ENCODE results near the gene COPG1. TPM values are rescaled to one million over a fixed set of nuclear protein-coding genes. Genes with fewer than 3 reads are reported as not detected.

Gene COPG1
- total RNA-seq, 1 experiment from 2014 or later: 157 TPM

DNA sequence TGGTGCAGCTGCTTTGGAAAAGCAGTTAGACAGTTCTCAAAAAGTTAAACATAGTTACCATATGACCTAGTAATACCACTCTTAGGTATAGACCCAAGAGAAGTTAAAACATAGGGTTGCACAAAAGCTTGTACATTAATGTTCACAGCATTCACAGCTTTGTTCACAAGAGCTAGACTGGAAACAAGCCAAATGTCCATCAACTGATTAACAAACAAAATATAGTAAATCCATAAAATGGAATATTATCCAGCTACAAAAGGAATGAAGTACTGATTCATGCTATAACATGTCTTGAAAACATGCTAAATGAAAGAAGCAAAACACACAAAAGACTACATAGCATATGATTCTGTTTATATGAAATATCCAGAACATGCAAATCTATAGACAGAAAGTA, 2.8 kb upstream of the COPG1 start:
- intact Hi-C loops (cut with micrococcal nuclease; ENCODE audit: unreplicated experiment): loop anchor here (5.0 kb wide), 1 partner anchor 64 kb away; the partner anchor contains the start of gene CNBP
- TF ChIP-seq, protein P1, sequence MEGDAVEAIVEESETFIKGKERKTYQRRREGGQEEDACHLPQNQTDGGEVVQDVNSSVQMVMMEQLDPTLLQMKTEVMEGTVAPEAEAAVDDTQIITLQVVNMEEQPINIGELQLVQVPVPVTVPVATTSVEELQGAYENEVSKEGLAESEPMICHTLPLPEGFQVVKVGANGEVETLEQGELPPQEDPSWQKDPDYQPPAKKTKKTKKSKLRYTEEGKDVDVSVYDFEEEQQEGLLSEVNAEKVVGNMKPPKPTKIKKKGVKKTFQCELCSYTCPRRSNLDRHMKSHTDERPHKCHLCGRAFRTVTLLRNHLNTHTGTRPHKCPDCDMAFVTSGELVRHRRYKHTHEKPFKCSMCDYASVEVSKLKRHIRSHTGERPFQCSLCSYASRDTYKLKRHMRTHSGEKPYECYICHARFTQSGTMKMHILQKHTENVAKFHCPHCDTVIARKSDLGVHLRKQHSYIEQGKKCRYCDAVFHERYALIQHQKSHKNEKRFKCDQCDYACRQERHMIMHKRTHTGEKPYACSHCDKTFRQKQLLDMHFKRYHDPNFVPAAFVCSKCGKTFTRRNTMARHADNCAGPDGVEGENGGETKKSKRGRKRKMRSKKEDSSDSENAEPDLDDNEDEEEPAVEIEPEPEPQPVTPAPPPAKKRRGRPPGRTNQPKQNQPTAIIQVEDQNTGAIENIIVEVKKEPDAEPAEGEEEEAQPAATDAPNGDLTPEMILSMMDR (conservative IDR thresholded peaks at IDR 0.05; ENCODE audit: low read depth, low read length): no peak
- no peak for TF ChIP-seq EZH2 (IDR thresholded peaks at IDR 0.05; ENCODE audit: borderline replicate concordance, low read depth, low read length, poor library complexity, severe bottlenecking)
- H3K36me3 ChIP-seq (ENCODE audit: insufficient read depth, low read length, poor library complexity, severe bottlenecking): no peaks in the 10 kb centered on the region
- CTCF ChIA-PET: interaction anchor here (0.7 to 3.8 kb wide), 3 partner anchors 27 to 276 kb away, joined by 3 to 35 read pairs (median 20); no protein-coding TSS in a partner anchor
- BruUV-seq (replicated peaks): no TSS peak
- no peaks in the 10 kb centered on the region for H3K4me1 ChIP-seq (ENCODE audit: insufficient read depth, low read length, poor library complexity, severe bottlenecking)
- H3K4me3 ChIP-seq (ENCODE audit: low read depth, low read length, poor library complexity, severe bottlenecking): no peak overlapping the region
- H3K27ac ChIP-seq (ENCODE audit: low read depth, low read length, poor library complexity, severe bottlenecking): no peak overlapping the region
- POLR2A ChIA-PET (ENCODE audit: low non-redundant PET): no interaction called here
- no peaks in the 10 kb centered on the region for H3K27me3 ChIP-seq (replicated peaks; ENCODE audit: insufficient read depth, low read depth, low read length, poor library complexity)
- no peak for DNase-seq (ENCODE audit: low spot score)
- no peaks in the 10 kb centered on the region for H3K9me3 ChIP-seq (ENCODE audit: low read depth, low read length, poor library complexity, severe bottlenecking)

DNA sequence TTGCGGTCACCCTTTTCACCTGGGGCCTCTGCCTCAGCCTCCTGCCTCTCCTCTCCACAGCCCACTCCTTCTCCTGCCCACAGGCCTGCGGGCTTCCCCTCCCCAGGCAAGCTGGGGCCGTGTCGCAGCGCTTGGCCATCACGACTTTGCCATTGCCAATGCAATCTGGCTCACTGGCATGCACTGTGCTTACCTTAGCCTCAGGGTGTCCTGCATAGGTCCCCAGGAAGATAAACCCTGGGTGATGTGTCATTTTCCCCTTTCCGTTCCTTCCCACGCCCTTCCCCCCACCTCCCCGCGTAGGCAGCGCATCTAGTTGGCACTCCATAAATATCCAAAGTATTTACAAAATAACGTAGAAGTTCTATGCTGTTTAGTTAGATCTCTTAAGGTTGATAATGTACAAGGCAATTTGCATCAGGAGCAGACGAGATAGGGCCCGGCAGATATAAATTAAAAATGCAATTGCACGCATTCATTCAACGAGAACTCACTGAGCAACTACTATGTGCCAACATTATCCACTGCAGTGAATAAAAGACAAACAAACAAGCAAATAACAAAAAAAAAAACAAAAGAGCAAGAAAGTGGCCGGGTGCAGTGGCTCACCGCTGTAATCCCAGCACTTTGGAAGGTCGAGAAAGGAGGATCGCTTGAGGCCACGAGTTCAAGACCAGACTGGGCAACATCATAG, 973 bp upstream of the COPG1 start:
- ChIA-PET POLR2A (ENCODE audit: low non-redundant PET) (interaction anchor here (0.6 kb wide), 1 partner anchor 69 kb away, joined by 3 read pairs; no protein-coding TSS in a partner anchor), CTCF (interaction anchor here (0.5 to 3.8 kb wide), 2 partner anchors 94 to 278 kb away, joined by 3 to 35 read pairs; no protein-coding TSS in a partner anchor)
- no TSS peak for BruUV-seq (replicated peaks)
- H3K27ac ChIP-seq (ENCODE audit: low read depth, low read length, poor library complexity, severe bottlenecking): peak overlapping the region; percentile 91
- H3K36me3 ChIP-seq (ENCODE audit: insufficient read depth, low read length, poor library complexity, severe bottlenecking): peaks cover 18% of the 10 kb centered on the region
- TF ChIP-seq, protein P1 (conservative IDR thresholded peaks at IDR 0.05; ENCODE audit: low read depth, low read length): no peak
- no peak for TF ChIP-seq EZH2 (IDR thresholded peaks at IDR 0.05; ENCODE audit: borderline replicate concordance, low read depth, low read length, poor library complexity, severe bottlenecking)
- no peak for DNase-seq (ENCODE audit: low spot score)
- no peaks in the 10 kb centered on the region for H3K27me3 ChIP-seq (replicated peaks; ENCODE audit: insufficient read depth, low read depth, low read length, poor library complexity)
- intact Hi-C loops (cut with micrococcal nuclease; ENCODE audit: unreplicated experiment): loop anchor here (5.0 kb wide), 1 partner anchor 66 kb away; the partner anchor contains the start of gene CNBP
- no peaks in the 10 kb centered on the region for H3K4me1 ChIP-seq (ENCODE audit: insufficient read depth, low read length, poor library complexity, severe bottlenecking)
- H3K9me3 ChIP-seq (ENCODE audit: low read depth, low read length, poor library complexity, severe bottlenecking): no peaks in the 10 kb centered on the region
- H3K4me3 ChIP-seq (ENCODE audit: low read depth, low read length, poor library complexity, severe bottlenecking): peak overlapping the region; percentile 93

DNA sequence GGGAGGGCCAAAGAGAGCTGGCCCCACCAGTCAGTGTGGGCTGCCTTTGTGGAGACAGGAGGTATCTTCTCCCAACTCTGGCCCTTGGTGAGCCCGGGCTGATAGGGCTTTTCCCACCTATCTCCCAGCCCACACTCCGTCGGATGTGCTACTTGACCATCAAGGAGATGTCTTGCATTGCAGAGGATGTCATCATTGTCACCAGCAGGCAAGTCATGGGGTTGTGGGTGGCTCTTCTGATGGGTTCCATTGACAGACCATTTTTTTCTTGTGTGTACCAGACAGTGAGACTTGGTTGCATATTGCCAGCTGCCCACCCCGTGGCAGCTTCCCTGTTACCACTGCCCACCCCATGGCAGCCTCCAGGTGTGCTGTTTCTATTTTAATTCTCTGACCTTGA, 3.3 kb downstream of the COPG1 start:
- H3K4me1 ChIP-seq (ENCODE audit: insufficient read depth, low read length, poor library complexity, severe bottlenecking): no peaks in the 10 kb centered on the region
- POLR2A ChIA-PET (ENCODE audit: low non-redundant PET): no interaction called here
- intact Hi-C loops (cut with micrococcal nuclease; ENCODE audit: unreplicated experiment): no loop called here
- no peak overlapping the region for H3K4me3 ChIP-seq (ENCODE audit: low read depth, low read length, poor library complexity, severe bottlenecking)
- no peaks in the 10 kb centered on the region for H3K27me3 ChIP-seq (replicated peaks; ENCODE audit: insufficient read depth, low read depth, low read length, poor library complexity)
- no peak for DNase-seq (ENCODE audit: low spot score)
- TF ChIP-seq EZH2 (IDR thresholded peaks at IDR 0.05; ENCODE audit: borderline replicate concordance, low read depth, low read length, poor library complexity, severe bottlenecking): no peak
- TF ChIP-seq, protein P1 (conservative IDR thresholded peaks at IDR 0.05; ENCODE audit: low read depth, low read length): no peak
- no TSS peak for BruUV-seq (replicated peaks)
- CTCF ChIA-PET: no interaction called here
- no peak overlapping the region for H3K27ac ChIP-seq (ENCODE audit: low read depth, low read length, poor library complexity, severe bottlenecking)
- no peaks in the 10 kb centered on the region for H3K9me3 ChIP-seq (ENCODE audit: low read depth, low read length, poor library complexity, severe bottlenecking)
- peaks cover 55% of the 10 kb centered on the region for H3K36me3 ChIP-seq (ENCODE audit: insufficient read depth, low read length, poor library complexity, severe bottlenecking)
